Stimulated activated CD4-positive, alpha-beta T cell treated with anti-CD3 and anti-CD28 coated beads, Interleukin-1b, Interleukin-23, amount 100 ng/mL, for 4 hours (primary cell): ENCODE results near the gene ADAMTS12.
"Not testable (repeated sequence)": the region's sequence is repeated elsewhere in the genome, so short reads cannot be mapped to it uniquely, and the experiment has no call there.

Experiments
- DNase-seq, 2 donors: peaks; one replicate each; pipeline ENCODE4 v3.0.0-alpha.2; 2020; ENCODE audit warnings: low read depth in 2 of 2

ADAMTS12 gene

GRCh38 chr5:33901156-33901555, 9.4 kb upstream of the ADAMTS12 start:
- DNase-seq = no peak

- DNase-seq = no peak
Observed at GRCh38 chr5:33894566-33894965, 2.8 kb upstream of the ADAMTS12 start.

DNA sequence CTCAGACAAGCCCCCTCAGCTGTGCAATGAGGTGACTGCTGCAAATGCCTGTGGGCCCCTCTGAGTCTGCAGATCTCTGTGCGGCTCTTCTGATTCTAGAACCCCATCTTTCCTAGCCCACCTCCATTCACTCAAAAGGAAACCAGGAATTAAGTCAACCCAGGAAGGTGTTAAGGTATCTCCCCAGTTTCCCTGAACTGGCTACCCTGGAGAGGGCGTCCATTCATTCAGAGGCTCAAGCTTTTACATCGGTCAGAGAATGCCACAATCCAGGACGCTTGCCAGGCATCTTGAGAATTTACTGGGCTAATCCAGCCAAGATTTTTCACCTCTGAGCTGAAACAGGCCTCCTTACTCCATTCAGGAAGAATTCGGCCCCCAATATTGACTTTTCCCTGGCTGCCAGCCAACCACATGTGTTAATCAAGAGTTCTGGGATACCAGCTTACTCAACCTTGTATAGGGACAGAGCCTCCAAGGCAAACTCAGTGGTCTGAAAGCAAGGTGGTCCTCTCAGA, 889 bp upstream of the ADAMTS12 start:
- DNase-seq = no peak

- no peak for DNase-seq
Observed at GRCh38 chr5:33891446-33891787, 373 bp downstream of the ADAMTS12 start.

GRCh38 chr5:33890131-33891032, 1.4 kb downstream of the ADAMTS12 start:
- DNase-seq = no peak

- DNase-seq = no peak
Observed at GRCh38 chr5:33888587-33888986, 3.2 kb downstream of the ADAMTS12 start.

DNA sequence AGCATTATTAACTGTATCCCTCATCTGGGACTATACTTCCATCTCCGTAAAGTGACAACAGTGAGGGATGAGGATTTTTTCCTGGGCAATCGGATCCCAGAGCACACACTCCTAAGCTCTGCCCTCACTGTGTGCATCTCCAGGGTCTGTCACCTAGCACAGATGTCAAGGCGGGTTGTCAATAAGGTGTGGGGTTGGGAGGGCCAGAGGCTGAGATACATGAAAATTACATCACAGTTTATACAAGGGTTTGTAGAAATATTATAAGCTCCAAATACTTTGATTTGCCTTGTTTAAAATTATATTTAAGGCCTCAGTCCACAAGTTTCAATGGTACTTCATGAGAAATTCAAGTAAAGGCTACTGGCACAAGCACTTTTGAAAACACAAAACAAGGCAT, 4.5 kb downstream of the ADAMTS12 start:
- DNase-seq = no peak

DNA sequence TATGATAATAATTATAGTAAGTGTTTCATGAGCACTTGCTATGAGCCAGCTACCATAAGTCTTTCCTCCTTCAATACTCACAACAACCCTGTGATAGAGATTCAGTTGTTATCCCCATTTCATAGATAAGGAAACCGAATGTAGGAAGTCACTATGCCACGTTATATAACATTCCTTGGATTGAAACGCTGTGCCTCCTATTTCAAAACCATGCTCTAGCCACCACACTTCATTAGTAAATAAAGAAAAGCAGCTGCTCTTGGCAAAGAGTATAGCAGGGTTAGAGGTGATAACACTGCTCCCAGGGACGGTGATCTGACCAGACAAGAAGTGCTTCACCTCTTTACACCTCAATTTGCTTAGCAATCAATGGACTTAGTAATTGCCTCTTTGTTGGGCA, 5.5 kb downstream of the ADAMTS12 start:
- no peak for DNase-seq

GRCh38 chr5:33885679-33886078, 6.1 kb downstream of the ADAMTS12 start:
- no peak for DNase-seq

GRCh38 chr5:33883482-33883881, 8.3 kb downstream of the ADAMTS12 start:
- DNase-seq = no peak

- no peak for DNase-seq
Observed at GRCh38 chr5:33880319-33880718, 11.5 kb downstream of the ADAMTS12 start.

DNA sequence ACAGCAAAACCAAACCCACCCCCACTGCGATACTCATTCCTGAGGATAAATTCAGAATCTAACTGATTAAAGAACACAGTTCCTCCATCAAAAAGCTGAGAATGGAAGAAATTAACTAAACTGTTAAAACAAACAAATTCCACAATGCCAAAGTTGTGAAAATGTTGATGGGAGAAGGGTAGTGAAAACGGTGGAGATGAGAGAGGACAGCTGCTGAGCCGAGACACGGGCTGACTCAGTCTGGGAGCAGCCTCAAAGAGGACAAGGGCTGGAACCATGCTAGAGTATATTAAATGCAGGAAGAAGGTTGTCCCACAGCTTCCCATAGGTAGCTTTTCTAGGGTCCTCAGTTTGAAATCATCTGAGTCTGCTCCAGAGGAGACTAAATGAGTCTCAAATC, 14.3 kb downstream of the ADAMTS12 start:
- no peak for DNase-seq

DNA sequence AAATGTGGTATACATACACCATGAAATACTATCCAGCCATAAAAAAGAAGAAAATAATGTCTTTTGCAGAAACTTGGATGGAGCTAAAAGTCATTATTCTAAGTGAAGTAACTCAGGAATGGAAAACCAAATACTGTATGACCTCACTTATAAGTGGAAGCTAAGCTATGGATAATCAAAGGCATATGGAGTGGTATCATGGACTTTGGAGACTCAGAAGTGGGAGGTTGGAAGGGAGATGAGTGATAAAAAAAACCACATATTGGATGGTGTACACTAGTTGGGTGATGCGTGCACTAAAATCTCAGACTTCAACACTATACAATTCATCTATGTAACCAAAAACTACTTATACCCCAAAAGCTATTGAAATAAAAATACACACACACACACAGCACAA, 24.5 kb downstream of the ADAMTS12 start:
- no peak for DNase-seq

DNA sequence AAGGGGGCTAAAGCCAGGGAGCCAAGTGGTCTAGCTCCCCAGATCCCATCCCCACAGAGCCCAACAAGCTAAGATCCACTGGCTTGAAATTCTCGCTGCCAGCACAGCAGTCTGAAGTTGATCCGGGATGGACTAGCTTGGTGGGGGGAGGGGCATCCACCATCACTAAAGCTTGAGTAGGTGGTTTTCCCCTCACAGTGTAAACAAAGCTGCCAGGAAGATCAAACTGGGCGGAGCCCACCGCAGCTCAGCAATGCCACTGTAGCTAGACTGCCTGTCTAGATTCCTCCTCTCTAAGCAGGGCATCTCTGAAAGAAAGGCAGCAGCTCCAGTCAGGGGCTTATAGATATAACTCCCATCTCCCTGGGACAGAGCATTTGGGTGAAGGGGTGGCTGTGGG, 32.6 kb downstream of the ADAMTS12 start:
- not testable (repeated sequence) for DNase-seq

DNA sequence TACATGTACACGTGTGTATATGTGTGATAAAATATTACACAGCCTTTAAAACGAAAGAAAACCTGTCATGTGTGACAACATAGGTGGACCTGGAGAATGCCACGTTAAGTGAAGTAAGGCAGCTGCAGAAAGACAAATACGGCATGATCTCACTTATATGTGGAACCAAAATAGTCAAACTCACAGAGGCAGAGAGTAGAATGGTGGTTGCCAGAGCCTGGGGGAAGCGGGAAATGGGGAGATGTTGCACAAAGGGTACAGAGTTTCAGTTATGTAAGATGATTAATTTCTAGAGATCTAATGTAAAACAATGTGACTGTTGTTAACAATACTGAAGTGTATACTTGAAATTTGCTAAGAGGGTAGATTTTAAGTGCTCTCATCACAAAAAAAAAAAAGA, 34.8 kb downstream of the ADAMTS12 start:
- DNase-seq = no peak

DNA sequence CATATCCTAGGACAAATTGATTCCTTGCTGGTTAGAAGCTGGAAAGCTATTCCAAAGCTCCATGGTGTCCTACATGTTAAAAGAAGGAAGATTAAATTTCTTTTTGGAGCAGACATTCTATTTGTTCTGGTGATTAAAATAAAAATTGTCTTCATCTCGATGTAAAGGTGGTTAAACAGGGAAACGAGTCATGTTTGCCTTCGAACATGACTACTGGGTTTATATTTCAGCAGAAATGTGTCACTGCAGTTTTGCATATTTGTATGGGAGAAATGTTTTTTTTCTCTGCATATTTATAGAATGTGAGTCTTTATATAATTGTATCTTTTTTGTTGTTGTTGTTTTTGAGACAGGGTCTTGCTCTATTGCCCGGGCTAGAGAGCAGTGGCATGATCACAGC, 36.4 kb downstream of the ADAMTS12 start:
- no peak for DNase-seq

- no peak for DNase-seq
Observed at GRCh38 chr5:33854733-33855151, 37.0 kb downstream of the ADAMTS12 start.

DNA sequence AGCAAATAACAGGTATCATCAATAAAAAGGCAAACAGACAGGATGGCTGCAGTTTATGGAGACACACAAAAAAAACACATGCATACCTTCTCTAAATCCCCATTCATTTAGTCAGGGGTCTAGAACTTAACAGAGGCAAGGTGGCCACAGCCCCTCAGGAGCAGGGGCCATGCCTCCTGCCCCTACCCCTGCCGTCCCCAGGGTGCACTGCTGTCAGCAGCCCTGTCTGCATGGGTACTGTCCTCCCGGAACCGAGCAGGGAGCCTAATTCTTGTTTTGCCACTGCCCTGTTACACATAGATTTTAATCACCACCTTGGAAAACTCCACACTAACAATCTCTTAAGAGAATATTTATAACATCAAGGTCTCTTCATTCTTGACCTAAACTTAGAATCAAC, 39.0 kb downstream of the ADAMTS12 start:
- no peak for DNase-seq

DNA sequence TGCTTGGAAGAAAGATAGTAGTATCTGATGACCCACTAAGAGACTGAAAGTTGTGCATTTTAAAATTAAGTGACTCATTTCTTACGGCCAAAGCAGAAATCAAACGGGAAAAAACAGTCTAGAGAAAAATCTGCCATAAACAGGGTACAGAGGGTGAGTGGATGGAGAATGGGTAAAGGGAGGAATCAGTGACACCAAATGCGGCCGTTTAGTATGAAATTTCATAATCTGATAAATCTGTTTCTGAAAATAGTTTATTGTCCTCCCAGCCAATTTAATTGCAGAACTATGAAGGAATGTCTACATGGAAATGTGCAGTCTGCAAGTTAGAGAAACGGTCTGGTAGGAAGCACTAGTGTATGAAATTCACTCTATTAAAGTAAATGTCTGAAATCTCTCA, 39.5 kb downstream of the ADAMTS12 start:
- no peak for DNase-seq

DNA sequence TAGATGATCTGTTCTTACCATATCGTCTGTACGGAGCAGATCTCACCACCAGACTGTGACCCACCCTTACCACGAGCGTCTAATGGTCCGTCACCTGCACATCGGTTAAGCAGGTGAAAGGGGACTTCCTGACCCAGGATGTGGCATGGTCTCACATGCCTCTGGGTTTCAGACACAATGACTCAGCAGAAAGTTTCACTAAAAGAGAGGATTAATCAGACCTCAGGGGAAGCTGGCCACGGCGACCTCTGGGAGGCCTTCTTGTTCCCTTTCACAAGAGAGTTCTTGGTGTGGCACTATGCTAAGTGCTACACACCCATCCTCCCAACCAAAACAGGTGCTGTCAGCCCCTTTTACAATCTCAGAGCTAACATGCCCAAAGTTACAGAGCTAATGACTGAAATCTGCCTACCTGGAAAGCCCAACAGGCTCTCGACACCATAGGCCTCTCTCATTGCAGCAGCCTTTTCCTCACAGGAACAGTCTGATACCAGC, 41.6 kb downstream of the ADAMTS12 start:
- peak in 1 of 2 donors; percentile 4 for DNase-seq

DNA sequence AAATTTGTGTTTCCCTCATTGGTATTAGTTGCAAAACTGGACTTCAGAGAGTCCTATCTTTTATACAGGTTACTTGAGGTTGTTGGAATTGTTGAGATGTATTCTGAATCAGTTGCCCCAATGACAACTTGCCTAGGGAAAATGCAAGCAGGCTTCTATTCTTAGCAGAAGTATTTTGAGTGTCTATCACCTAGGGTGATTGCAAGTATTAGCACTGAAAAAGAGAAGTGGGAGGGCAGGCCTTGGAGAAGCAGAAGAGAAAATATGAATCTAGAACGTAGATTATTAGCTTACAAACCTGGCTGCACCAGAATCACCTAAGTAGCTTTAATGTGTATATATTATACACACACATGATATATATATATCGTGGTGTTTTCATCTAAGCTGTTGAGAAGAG, 43.2 kb downstream of the ADAMTS12 start:
- no peak for DNase-seq

- no peak for DNase-seq
Observed at GRCh38 chr5:33846851-33847250, 44.9 kb downstream of the ADAMTS12 start.

- no peak for DNase-seq
Observed at GRCh38 chr5:33843579-33843978, 48.2 kb downstream of the ADAMTS12 start.

DNA sequence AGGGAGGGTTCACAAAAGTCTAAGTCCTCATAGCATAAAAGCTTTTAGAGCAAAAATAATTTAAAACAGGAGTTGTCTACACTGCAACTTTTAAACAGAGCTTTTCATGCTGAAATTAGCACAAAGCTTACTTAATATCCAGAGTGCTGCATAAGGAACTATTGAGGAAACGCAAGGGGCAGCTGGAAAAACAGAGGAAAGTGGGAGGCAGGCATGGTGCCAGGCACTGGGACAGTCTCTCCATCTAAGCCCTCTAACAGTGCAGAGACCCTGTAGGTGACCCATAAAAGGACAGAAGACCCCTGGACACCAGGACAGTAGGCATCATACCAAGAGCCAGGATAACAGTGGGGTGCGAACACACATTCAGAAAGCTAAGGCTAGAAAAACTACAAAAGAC, 49.3 kb downstream of the ADAMTS12 start:
- DNase-seq = no peak
